ENCODE data around the gene SNX9.

DNA sequence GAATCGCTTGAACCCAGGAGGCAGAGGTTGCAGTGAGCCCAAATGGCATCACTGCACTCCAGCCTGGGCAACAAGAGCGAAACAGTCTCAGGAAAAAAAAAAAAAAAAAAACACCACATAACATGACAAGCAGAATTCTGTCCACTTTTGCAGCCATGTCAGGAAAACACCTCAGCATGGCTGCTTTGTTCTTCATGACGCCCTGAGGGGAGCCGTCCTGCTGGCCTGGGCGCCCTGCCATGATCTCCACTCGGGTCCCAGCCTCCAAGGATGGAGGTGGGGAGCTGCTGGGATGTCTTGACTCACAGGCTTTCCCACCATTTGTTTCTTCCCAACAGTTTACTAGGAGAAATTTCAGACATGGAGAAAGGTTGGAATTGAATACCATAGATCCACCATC is 42.2 kb downstream of the SNX9 start:
- TF ChIP-seq HOXA7 (CRISPR knock-in tag; IDR thresholded peaks at IDR 0.05) = no peak
- no peak for TF ChIP-seq CTCF (IDR thresholded peaks at IDR 0.05)
- TF ChIP-seq SREBF2 (IDR thresholded peaks at IDR 0.05) = no peak
- TF ChIP-seq JUN (IDR thresholded peaks at IDR 0.05) = no peak
- TF ChIP-seq TP53 (CRISPR knock-in tag; IDR thresholded peaks at IDR 0.05) = no peak
- TF ChIP-seq RFX5 (IDR thresholded peaks at IDR 0.05) = no peak
- no peak for TF ChIP-seq POLR2A (IDR thresholded peaks at IDR 0.05; ENCODE audit: low read length)
- TF ChIP-seq MAZ (IDR thresholded peaks at IDR 0.05; ENCODE audit: borderline replicate concordance, low read depth, low read length) = no peak
- TF ChIP-seq NPAS2 (CRISPR knock-in tag; IDR thresholded peaks at IDR 0.05; ENCODE audit: borderline replicate concordance) = no peak

Data from A549 (cell line).